Colonic mucosa (tissue), 4 donors: ENCODE results near the gene TTLL10. TPM values are rescaled to one million over a fixed set of nuclear protein-coding genes. Genes with fewer than 3 reads are reported as not detected.

Source experiments
- DNase-seq: peaks from one replicate; pipeline ENCODE4 v3.0.0-alpha.2; 2020
- H3K27ac ChIP-seq: fragments of 200-600 bp; one replicate; pipeline ENCODE4 v1.8.0; 2021
- H3K27me3 ChIP-seq: fragments of 200-600 bp; one replicate; pipeline ENCODE4 v1.8.0; 2021
- H3K36me3 ChIP-seq: fragments of 200-600 bp; one replicate; pipeline ENCODE4 v1.8.0; 2021
- H3K4me1 ChIP-seq: fragments of 200-600 bp; one replicate; pipeline ENCODE4 v1.8.0; 2021; ENCODE audit warnings: mild to moderate bottlenecking
- H3K4me3 ChIP-seq: fragments of 200-600 bp; one replicate; pipeline ENCODE4 v1.8.0; 2021
- H3K9ac ChIP-seq, 2 donors: one replicate each; pipeline ENCODE4 v1.7.0; 2013; ENCODE audit warnings: control low read depth in 2 of 2, low read depth in 2 of 2, low read length in 2 of 2
- H3K9me3 ChIP-seq: fragments of 200-600 bp; one replicate; pipeline ENCODE4 v1.8.0; 2021
- CTCF ChIP-seq: fragments of 200-600 bp; IDR thresholded peaks from one replicate; pipeline ENCODE4 v1.8.0; 2022; ENCODE audit warnings: antibody characterized with exemption, mild to moderate bottlenecking
- intact Hi-C: fragments of 100-400 bp; cut with DNase I; formaldehyde crosslinking; loops from one replicate; pipeline ENCODE4 v1.14.1; 2022
- total RNA-seq, 2 donors: library from RNA; stranded (reverse); fragmentation: NEBNext Ultra II Directional in 1 of 2; extraction: Animal tissue kit (Norgen Biotek cat#: 25700) in 1 of 2; gene quantifications; one replicate each; pipeline ENCODE4 v1.2.1, GENCODE V29; 2021
- donor health status: healthy.
- donor health status: DM: no; HTN: no; CAD: no.
- donor health status: DM: no; HTN: no; CAD: no.

Gene TTLL10
- total RNA-seq, 2 donors from 2014 or later = 0.64 to 2.3 TPM

GRCh38 chr1:1226566-1227362 lies 53.1 kb downstream of the TTLL10 start:
- H3K36me3 ChIP-seq = peaks cover 12% of the 10 kb centered on the region
- intact Hi-C loops = loop anchor here (10.0 kb wide), 1 partner anchor 52 kb away; the partner anchor contains the start of gene TTLL10
- no peak for TF ChIP-seq CTCF
- no peak for DNase-seq
- H3K4me3 ChIP-seq = no peak overlapping the region
- no peak overlapping the region for H3K9ac ChIP-seq
- no peak overlapping the region for H3K27ac ChIP-seq
- no peaks in the 10 kb centered on the region for H3K27me3 ChIP-seq
- no peaks in the 10 kb centered on the region for H3K9me3 ChIP-seq
- peaks cover 20% of the 10 kb centered on the region for H3K4me1 ChIP-seq

- Histone ChIP-seq H3K4me1 (peaks cover 15% of the 10 kb centered on the region), H3K9ac (no peak overlapping the region), H3K27ac (no peak overlapping the region), H3K36me3 (peaks cover 10% of the 10 kb centered on the region), H3K9me3 (no peaks in the 10 kb centered on the region), H3K27me3 (no peaks in the 10 kb centered on the region), H3K4me3 (no peak overlapping the region)
- DNase-seq = no peak
- intact Hi-C loops = loop anchor here (10.0 kb wide), 1 partner anchor 53 kb away; the partner anchor contains the start of gene TTLL10
- TF ChIP-seq CTCF = no peak
Observed at GRCh38 chr1:1227386-1227785, 53.7 kb downstream of the TTLL10 start.

- Histone ChIP-seq H3K27me3 (no peaks in the 10 kb centered on the region), H3K36me3 (peaks cover 10% of the 10 kb centered on the region), H3K4me3 (no peak overlapping the region), H3K9ac (no peak overlapping the region), H3K4me1 (peaks cover 14% of the 10 kb centered on the region), H3K9me3 (no peaks in the 10 kb centered on the region), H3K27ac (no peak overlapping the region)
- DNase-seq = no peak
- intact Hi-C loops = loop anchor here (10.0 kb wide), 1 partner anchor 53 kb away; the partner anchor contains the start of gene TTLL10
- TF ChIP-seq CTCF = no peak
Observed at GRCh38 chr1:1228187-1228586, 54.5 kb downstream of the TTLL10 start.

- Histone ChIP-seq H3K4me3 (no peak overlapping the region), H3K4me1 (peaks cover 14% of the 10 kb centered on the region), H3K36me3 (peaks cover 10% of the 10 kb centered on the region), H3K9ac (no peak overlapping the region), H3K27ac (no peak overlapping the region), H3K9me3 (no peaks in the 10 kb centered on the region), H3K27me3 (no peaks in the 10 kb centered on the region)
- intact Hi-C loops = loop anchor here (10.0 kb wide), 1 partner anchor 54 kb away; the partner anchor contains the start of gene TTLL10
- TF ChIP-seq CTCF = no peak
- DNase-seq = no peak
Observed at GRCh38 chr1:1228596-1229321, 55.1 kb downstream of the TTLL10 start.

GRCh38 chr1:1229770-1230169 lies 56.1 kb downstream of the TTLL10 start:
- H3K4me3 ChIP-seq = no peak overlapping the region
- no peak overlapping the region for H3K9ac ChIP-seq
- H3K27ac ChIP-seq = no peak overlapping the region
- no peak for DNase-seq
- no peak for TF ChIP-seq CTCF
- H3K9me3 ChIP-seq = no peaks in the 10 kb centered on the region
- H3K27me3 ChIP-seq = no peaks in the 10 kb centered on the region
- H3K4me1 ChIP-seq = peaks cover 14% of the 10 kb centered on the region
- intact Hi-C loops = loop anchor here (10.0 kb wide), 1 partner anchor 55 kb away; the partner anchor contains the start of gene TTLL10
- peaks cover 10% of the 10 kb centered on the region for H3K36me3 ChIP-seq
